8988T (cell line): Measurements from ENCODE around the gene SMURF1.

ENCODE experiments used
- DNase-seq: peaks from one replicate; pipeline ENCODE4 v3.0.0; 2011

The SMURF1 gene

GRCh38 chr7:99001482-99002147, 142.3 kb downstream of the SMURF1 start:
- DNase-seq, result no peak

GRCh38 chr7:99000904-99001465, 142.9 kb downstream of the SMURF1 start:
- DNase-seq, result no peak

- DNase-seq, result no peak
Observed at GRCh38 chr7:99000196-99000903, 143.6 kb downstream of the SMURF1 start.

- DNase-seq, result no peak
Observed at GRCh38 chr7:98998821-98999725, 144.8 kb downstream of the SMURF1 start.

- DNase-seq, result no peak
Observed at GRCh38 chr7:98997846-98998245, 146.1 kb downstream of the SMURF1 start.

GRCh38 chr7:98996150-98996552, 147.8 kb downstream of the SMURF1 start:
- DNase-seq, result no peak

GRCh38 chr7:98995523-98996149, 148.3 kb downstream of the SMURF1 start:
- no peak for DNase-seq

GRCh38 chr7:98995111-98995510, 148.8 kb downstream of the SMURF1 start:
- DNase-seq, result no peak

- no peak for DNase-seq
Observed at GRCh38 chr7:98994046-98994944, 149.6 kb downstream of the SMURF1 start.

GRCh38 chr7:98993024-98993897, 150.6 kb downstream of the SMURF1 start:
- no peak for DNase-seq

- DNase-seq, result no peak
Observed at GRCh38 chr7:98992076-98992475, 151.8 kb downstream of the SMURF1 start.

GRCh38 chr7:98991141-98991540, 152.8 kb downstream of the SMURF1 start:
- DNase-seq, result no peak

GRCh38 chr7:98990356-98990755, 153.6 kb downstream of the SMURF1 start:
- no peak for DNase-seq

GRCh38 chr7:98988641-98989040, 155.3 kb downstream of the SMURF1 start:
- no peak for DNase-seq

GRCh38 chr7:98985945-98986344, 158.0 kb downstream of the SMURF1 start:
- no peak for DNase-seq

- DNase-seq, result no peak
Observed at GRCh38 chr7:98985406-98985805, 158.5 kb downstream of the SMURF1 start.

GRCh38 chr7:98984126-98984525, 159.8 kb downstream of the SMURF1 start:
- no peak for DNase-seq

- DNase-seq, result no peak
Observed at GRCh38 chr7:98982686-98983085, 161.2 kb downstream of the SMURF1 start.

- DNase-seq, result no peak
Observed at GRCh38 chr7:98981701-98982100, 162.2 kb downstream of the SMURF1 start.

GRCh38 chr7:98978672-98979071, 165.2 kb downstream of the SMURF1 start:
- DNase-seq, result no peak
